SK-N-SH (cell line): ENCODE data around the gene NTN1. TPM values are rescaled to one million over a fixed set of nuclear protein-coding genes. Genes with fewer than 3 reads are reported as not detected.

ENCODE experiments used
- CTCF ChIA-PET: fragments of 300-600, 350-600 bp; formaldehyde crosslinking; extraction: SDS; loops from one replicate; lab custom pipeline; 2021; lab: Yijun Ruan, JAX
- POLR2A ChIA-PET: fragments of 350-600 bp; sonication (Branson Sonifier 250); formaldehyde crosslinking; extraction: SDS; loops from one replicate; lab custom pipeline; 2020; ENCODE audit warnings: antibody characterized with exemption, inconsistent platforms; lab: Yijun Ruan, JAX
- DNase-seq: peaks from one replicate; pipeline ENCODE4 v3.0.0; 2012
- H2AFZ ChIP-seq: fragments of 200-600 bp; sonication (generic); 2 replicates; pipeline ENCODE4 v1.8.1; 2016; ENCODE audit warnings: antibody characterized with exemption, mild to moderate bottlenecking, low read depth
- H3F3A ChIP-seq: fragments of 200-600 bp; sonication (generic); replicated peaks from 2 replicates; pipeline ENCODE3; 2016; ENCODE audit warnings: antibody characterized with exemption, mild to moderate bottlenecking; ENCODE audit not compliant: insufficient read depth
- H3K27ac ChIP-seq, 2 experiments: fragments of 200-500 bp in 1 of 2; fragments of 200-600 bp in 1 of 2; sonication (Bioruptor generic) in 1 of 2; sonication (generic), shearing (Covaris generic) in 1 of 2; 2 replicates each; pipeline versions ENCODE4 v1.5.1 to v1.6.1; 2014 to 2016; ENCODE audit warnings: low read depth in 2 of 2, inconsistent platforms in 1 of 2, low read length in 1 of 2, mild to moderate bottlenecking in 1 of 2, mixed read lengths in 1 of 2
- H3K27me3 ChIP-seq: fragments of 200-600 bp; sonication (generic), shearing (Covaris generic); 2 replicates; pipeline ENCODE4 v1.6.1; 2016; ENCODE audit warnings: mixed run types; ENCODE audit not compliant: insufficient read depth
- H3K36me3 ChIP-seq, 2 experiments: fragments of 200-500 bp in 1 of 2; fragments of 200-600 bp in 1 of 2; sonication (Bioruptor generic) in 1 of 2; sonication (generic) in 1 of 2; replicated peaks in 1 of 2; 2 replicates each; pipeline versions ENCODE3 to v1.5.1; 2014 to 2016; ENCODE audit warnings: low read length in 1 of 2, mild to moderate bottlenecking in 1 of 2; ENCODE audit not compliant: insufficient read depth in 2 of 2, control insufficient read depth in 1 of 2
- H3K4me1 ChIP-seq, 2 experiments: fragments of 200-500 bp in 1 of 2; fragments of 200-600 bp in 1 of 2; sonication (Bioruptor generic) in 1 of 2; sonication (generic), shearing (Covaris generic) in 1 of 2; 2 replicates each; pipeline versions ENCODE4 v1.5.1 to v1.6.1; 2014 to 2016; ENCODE audit warnings: low read depth in 1 of 2, low read length in 1 of 2, mixed run types in 1 of 2; ENCODE audit not compliant: insufficient read depth in 2 of 2, control insufficient read depth in 1 of 2
- H3K4me2 ChIP-seq: fragments of 200-600 bp; sonication (generic), shearing (Covaris generic); 2 replicates; pipeline ENCODE4 v1.6.1; 2017; ENCODE audit warnings: mixed run types
- H3K4me3 ChIP-seq, 2 experiments: fragments of 200-500 bp in 1 of 2; fragments of 200-600 bp in 1 of 2; sonication (Bioruptor generic) in 1 of 2; sonication (generic), shearing (Covaris generic) in 1 of 2; 2 replicates each; pipeline versions ENCODE4 v1.5.1 to v1.8.1; 2014 to 2016; ENCODE audit warnings: low read depth in 2 of 2, inconsistent platforms in 1 of 2, low read length in 1 of 2, mild to moderate bottlenecking in 1 of 2, mixed read lengths in 1 of 2, moderate library complexity in 1 of 2
- H3K79me2 ChIP-seq: fragments of 200-600 bp; sonication (generic); 2 replicates; pipeline ENCODE4 v1.8.1; 2017; ENCODE audit warnings: mild to moderate bottlenecking; ENCODE audit not compliant: insufficient read depth
- H3K9ac ChIP-seq: fragments of 200-600 bp; sonication (generic); 2 replicates; pipeline ENCODE4 v1.6.1; 2017; ENCODE audit warnings: mixed run types
- H3K9me2 ChIP-seq: fragments of 200-600 bp; sonication (generic); 2 replicates; pipeline ENCODE4 v1.6.1; 2017; ENCODE audit warnings: mixed run types
- H3K9me3 ChIP-seq: fragments of 200-600 bp; sonication (generic); 2 replicates; pipeline ENCODE4 v1.6.1; 2017; ENCODE audit warnings: mixed run types, mild to moderate bottlenecking, moderate library complexity
- H4K20me1 ChIP-seq: fragments of 200-600 bp; sonication (generic); 2 replicates; pipeline ENCODE4 v1.6.1; 2017; ENCODE audit warnings: mild to moderate bottlenecking, mixed run types; ENCODE audit not compliant: insufficient read depth
- ELF1 ChIP-seq: IDR thresholded peaks from 2 replicates; pipeline ENCODE4 v1.4.0; 2012
- EZH2phosphoT487 ChIP-seq: fragments of 200-600 bp; sonication (generic); IDR thresholded peaks from 2 replicates; pipeline ENCODE4 v1.6.1; 2017; ENCODE audit warnings: low read depth, mixed run types, mild to moderate bottlenecking, antibody characterized with exemption, moderate library complexity, borderline replicate concordance
- FOSL2 ChIP-seq: IDR thresholded peaks from 2 replicates; pipeline ENCODE4 v1.4.0; 2012; ENCODE audit warnings: low read depth, mild to moderate bottlenecking, moderate library complexity, borderline replicate concordance
- FOXJ3 ChIP-seq: sonication (generic); formaldehyde crosslinking; IDR thresholded peaks from 2 replicates; pipeline ENCODE4 v1.5.1; 2020; ENCODE audit warnings: mild to moderate bottlenecking, missing genetic modification reagents
- GABPA ChIP-seq: IDR thresholded peaks from 2 replicates; pipeline ENCODE4 v1.4.0; 2012; ENCODE audit warnings: low read depth, mild to moderate bottlenecking
- JUND ChIP-seq: IDR thresholded peaks from 2 replicates; pipeline ENCODE4 v1.4.0; 2012
- NFIC ChIP-seq: IDR thresholded peaks from 2 replicates; pipeline ENCODE4 v1.4.0; 2012; ENCODE audit warnings: borderline replicate concordance
- NRF1 ChIP-seq: IDR thresholded peaks from 2 replicates; pipeline ENCODE4 v1.6.1; 2012; ENCODE audit warnings: low read depth, mild to moderate bottlenecking, low read length
- RAD21 ChIP-seq: IDR thresholded peaks from 2 replicates; pipeline ENCODE4 v1.6.1; 2012; ENCODE audit warnings: mild to moderate bottlenecking, low read length
- RCOR1 ChIP-seq: fragments of 150-350 bp; IDR thresholded peaks from 2 replicates; pipeline ENCODE4 v1.6.1; 2017; ENCODE audit warnings: antibody characterized with exemption, low read length
- REST ChIP-seq: IDR thresholded peaks from 2 replicates; pipeline ENCODE4 v1.6.1; 2012; ENCODE audit warnings: mild to moderate bottlenecking, low read depth, low read length, moderate library complexity
- SMC3 ChIP-seq: IDR thresholded peaks from 2 replicates; pipeline ENCODE4 v1.6.1; 2012; ENCODE audit warnings: low read depth, low read length, improper control_type of control experiment
- TAF1 ChIP-seq: IDR thresholded peaks from 2 replicates; pipeline ENCODE4 v1.6.1; 2012; ENCODE audit warnings: low read depth, mild to moderate bottlenecking, low read length, moderate library complexity, borderline replicate concordance
- TCF12 ChIP-seq: IDR thresholded peaks from 2 replicates; pipeline ENCODE4 v1.4.0; 2012
- YY1 ChIP-seq: IDR thresholded peaks from 2 replicates; pipeline ENCODE4 v1.4.0; 2012; ENCODE audit warnings: low read depth, mild to moderate bottlenecking
- WGBS: methylation state at CpG from one replicate; pipeline ENCODE4 v1.1.6; 2017; ENCODE audit warnings: low lambda C conversion rate; 5-methylcytosine and 5-hydroxymethylcytosine counted together
- polyA plus RNA-seq, 3 experiments: library from polyadenylated mRNA; depleted of rRNA; stranded (reverse); fragments of >200 nt; gene quantifications; 2 replicates each; pipeline ENCODE4 v1.2.3, GENCODE V29; 2012
- TF ChIP-seq, protein P1 (sequence below): fragments of 150-350 bp; IDR thresholded peaks from 2 replicates; pipeline ENCODE4 v1.6.1; 2017; ENCODE audit warnings: antibody characterized with exemption, low read length, low read depth, borderline replicate concordance

Gene NTN1
- polyA plus RNA-seq, 1 of the 3 experiments (the other 2 are of a cell fraction) = 0.05 TPM

GRCh38 chr17:9142772-9143494 lies 121.6 kb downstream of the NTN1 start:
- Histone ChIP-seq H3K9me3 (no peaks in the 10 kb centered on the region), H3K27me3 (no peaks in the 10 kb centered on the region; the same call in 1 of the 2 replicates), H3K9me2 (no peaks in the 10 kb centered on the region), H3K27ac (no peak overlapping the region), H3K4me2 (no peak overlapping the region), H3K9ac (no peak overlapping the region), H3K79me2 (no peaks in the 10 kb centered on the region), H3K36me3 (no peaks in the 10 kb centered on the region), H4K20me1 (no peaks in the 10 kb centered on the region), H3F3A (no peaks in the 10 kb centered on the region), H3K4me3 (no peak overlapping the region), H2AFZ (no peak overlapping the region), H3K4me1 (no peaks in the 10 kb centered on the region)
- TF ChIP-seq FOSL2 (no peak), FOXJ3 (no peak), NFIC (no peak), GABPA (no peak), YY1 (no peak), TCF12 (no peak), JUND (no peak), TAF1 (no peak), RCOR1 (no peak), NRF1 (no peak), ELF1 (no peak), SMC3 (no peak), RAD21 (no peak), REST (no peak), EZH2phosphoT487 (no peak)
- TF ChIP-seq, protein P1, sequence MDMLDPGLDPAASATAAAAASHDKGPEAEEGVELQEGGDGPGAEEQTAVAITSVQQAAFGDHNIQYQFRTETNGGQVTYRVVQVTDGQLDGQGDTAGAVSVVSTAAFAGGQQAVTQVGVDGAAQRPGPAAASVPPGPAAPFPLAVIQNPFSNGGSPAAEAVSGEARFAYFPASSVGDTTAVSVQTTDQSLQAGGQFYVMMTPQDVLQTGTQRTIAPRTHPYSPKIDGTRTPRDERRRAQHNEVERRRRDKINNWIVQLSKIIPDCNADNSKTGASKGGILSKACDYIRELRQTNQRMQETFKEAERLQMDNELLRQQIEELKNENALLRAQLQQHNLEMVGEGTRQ = no peak
- no peak for DNase-seq
- WGBS = 37% methylated on average over 10 of the region's 10 CpGs
- CTCF ChIA-PET = no interaction called here
- POLR2A ChIA-PET = no interaction called here
